Neural progenitor cell (in vitro differentiated cells): Measurements from ENCODE around the gene CAPN11. TPM values are rescaled to one million over a fixed set of nuclear protein-coding genes. Genes with fewer than 3 reads are reported as not detected.

Experiments
- DNase-seq: peaks from one replicate; pipeline ENCODE4 v3.0.0-alpha.2; 2016; ENCODE audit warnings: low spot score
- H2AFZ ChIP-seq: fragments of 200-600 bp; sonication (generic); replicated peaks from 2 replicates; pipeline ENCODE4 v1.6.1; 2016; ENCODE audit warnings: antibody characterized with exemption
- H3F3A ChIP-seq: fragments of 200-600 bp; sonication (generic); 2 replicates; pipeline ENCODE4 v1.6.1; 2016; ENCODE audit warnings: antibody characterized with exemption, low read depth
- H3K27ac ChIP-seq: fragments of 200-600 bp; sonication (generic); 2 replicates; pipeline ENCODE4 v1.5.1; 2016; ENCODE audit warnings: mild to moderate bottlenecking
- H3K27me3 ChIP-seq: fragments of 200-600 bp; sonication (generic); 2 replicates; pipeline ENCODE4 v1.6.1; 2016; ENCODE audit warnings: mild to moderate bottlenecking, moderate library complexity
- H3K36me3 ChIP-seq: fragments of 200-600 bp; sonication (generic); 2 replicates; pipeline ENCODE4 v1.5.1; 2016
- H3K4me1 ChIP-seq: fragments of 200-600 bp; sonication (generic); 2 replicates; pipeline ENCODE4 v1.6.1; 2016; ENCODE audit warnings: mixed run types
- H3K4me2 ChIP-seq: fragments of 200-600 bp; sonication (generic); 2 replicates; pipeline ENCODE4 v1.6.1; 2016
- H3K4me3 ChIP-seq: fragments of 200-600 bp; sonication (generic); 2 replicates; pipeline ENCODE4 v1.5.1; 2016
- H3K79me2 ChIP-seq: fragments of 200-600 bp; sonication (generic); 2 replicates; pipeline ENCODE4 v1.6.1; 2016; ENCODE audit warnings: low read depth
- H3K9ac ChIP-seq: fragments of 200-600 bp; sonication (generic); 2 replicates; pipeline ENCODE4 v1.6.1; 2016
- H3K9me3 ChIP-seq: fragments of 200-600 bp; sonication (generic); 2 replicates; pipeline ENCODE4 v1.5.1; 2016; ENCODE audit warnings: low read depth
- H4K20me1 ChIP-seq: fragments of 200-600 bp; sonication (generic); 2 replicates; pipeline ENCODE4 v1.6.1; 2016; ENCODE audit warnings: low read depth
- H3K27ac Mint-ChIP-seq: 3 replicates; pipeline ENCODE4 v1.8.0; 2021; ENCODE audit warnings: mixed read lengths
- H3K27me3 Mint-ChIP-seq: 2 replicates; pipeline ENCODE4 v1.8.0; 2022; ENCODE audit warnings: low read depth, mild to moderate bottlenecking, inconsistent platforms, moderate library complexity, mixed read lengths; ENCODE audit not compliant: insufficient read depth
- H3K36me3 Mint-ChIP-seq: 3 replicates; pipeline ENCODE4 v1.8.0; 2021; ENCODE audit warnings: mixed read lengths
- H3K4me1 Mint-ChIP-seq: 3 replicates; pipeline ENCODE4 v1.8.0; 2021; ENCODE audit warnings: mixed read lengths
- H3K4me3 Mint-ChIP-seq: 3 replicates; pipeline ENCODE4 v1.8.0; 2021; ENCODE audit warnings: mild to moderate bottlenecking, moderate library complexity, mixed read lengths
- H3K9me3 Mint-ChIP-seq: 3 replicates; pipeline ENCODE4 v1.8.0; 2020; ENCODE audit warnings: mixed read lengths
- EZH2 ChIP-seq: fragments of 200-600 bp; sonication (generic); IDR thresholded peaks from 2 replicates; pipeline ENCODE4 v1.6.1; 2017; ENCODE audit warnings: antibody characterized with exemption, mild to moderate bottlenecking, moderate library complexity
- EZH2phosphoT487 ChIP-seq: fragments of 200-600 bp; sonication (generic); IDR thresholded peaks from 2 replicates; pipeline ENCODE4 v1.6.1; 2017; ENCODE audit warnings: antibody characterized with exemption
- total RNA-seq: library from RNA; depleted of rRNA; stranded (reverse); fragments of >200 nt; gene quantifications from 2 replicates; pipeline ENCODE4 v1.2.3, GENCODE V29; 2015; ENCODE audit warnings: low replicate concordance
- TF ChIP-seq, protein P1 (sequence below): fragments of 200-600 bp; sonication (generic); IDR thresholded peaks from 2 replicates; pipeline ENCODE4 v1.5.1; 2017; ENCODE audit warnings: antibody characterized with exemption, mild to moderate bottlenecking

CAPN11 gene
- total RNA-seq, 1 donor from 2014 or later: 0.49 TPM

DNA sequence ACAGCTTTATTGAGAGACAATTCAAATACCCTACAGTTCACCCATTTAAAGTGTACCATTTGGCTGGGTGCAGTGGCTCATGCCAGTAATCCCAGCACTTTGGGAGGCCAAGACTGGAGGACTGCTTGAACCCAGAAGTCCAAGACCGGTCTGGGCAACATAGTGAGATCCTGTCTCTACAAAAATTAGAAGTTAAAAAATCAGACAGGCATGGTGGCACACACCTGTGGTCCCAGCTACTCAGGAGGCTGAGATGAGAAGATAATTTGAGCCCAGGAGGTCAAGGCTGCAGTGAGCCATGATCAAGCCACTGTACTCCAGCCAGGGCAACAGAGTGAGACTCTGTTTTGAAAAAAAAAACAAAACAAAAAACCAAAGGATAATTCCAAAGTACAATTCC, 8.9 kb downstream of the CAPN11 start:
- Mint-ChIP-seq H3K27me3 (peaks cover 3% of the 10 kb centered on the region), H3K9me3 (no peaks in the 10 kb centered on the region), H3K27ac (no peak overlapping the region), H3K4me3 (no peak overlapping the region), H3K4me1 (peaks cover 38% of the 10 kb centered on the region), H3K36me3 (no peaks in the 10 kb centered on the region)
- H3K79me2 ChIP-seq: no peaks in the 10 kb centered on the region
- TF ChIP-seq EZH2 (no peak), EZH2phosphoT487 (no peak)
- TF ChIP-seq, protein P1, sequence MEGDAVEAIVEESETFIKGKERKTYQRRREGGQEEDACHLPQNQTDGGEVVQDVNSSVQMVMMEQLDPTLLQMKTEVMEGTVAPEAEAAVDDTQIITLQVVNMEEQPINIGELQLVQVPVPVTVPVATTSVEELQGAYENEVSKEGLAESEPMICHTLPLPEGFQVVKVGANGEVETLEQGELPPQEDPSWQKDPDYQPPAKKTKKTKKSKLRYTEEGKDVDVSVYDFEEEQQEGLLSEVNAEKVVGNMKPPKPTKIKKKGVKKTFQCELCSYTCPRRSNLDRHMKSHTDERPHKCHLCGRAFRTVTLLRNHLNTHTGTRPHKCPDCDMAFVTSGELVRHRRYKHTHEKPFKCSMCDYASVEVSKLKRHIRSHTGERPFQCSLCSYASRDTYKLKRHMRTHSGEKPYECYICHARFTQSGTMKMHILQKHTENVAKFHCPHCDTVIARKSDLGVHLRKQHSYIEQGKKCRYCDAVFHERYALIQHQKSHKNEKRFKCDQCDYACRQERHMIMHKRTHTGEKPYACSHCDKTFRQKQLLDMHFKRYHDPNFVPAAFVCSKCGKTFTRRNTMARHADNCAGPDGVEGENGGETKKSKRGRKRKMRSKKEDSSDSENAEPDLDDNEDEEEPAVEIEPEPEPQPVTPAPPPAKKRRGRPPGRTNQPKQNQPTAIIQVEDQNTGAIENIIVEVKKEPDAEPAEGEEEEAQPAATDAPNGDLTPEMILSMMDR: no peak
- H3K4me2 ChIP-seq: no peak overlapping the region
- H3K27me3 ChIP-seq: no peaks in the 10 kb centered on the region
- no peaks in the 10 kb centered on the region for H3K36me3 ChIP-seq
- H3K4me3 ChIP-seq: no peak overlapping the region
- H3K4me1 ChIP-seq: peaks cover 13% of the 10 kb centered on the region
- H2AFZ ChIP-seq: no peak overlapping the region
- no peak for DNase-seq
- no peaks in the 10 kb centered on the region for H3K9me3 ChIP-seq
- H4K20me1 ChIP-seq: no peaks in the 10 kb centered on the region
- no peak overlapping the region for H3K9ac ChIP-seq
- H3K27ac ChIP-seq: no peak overlapping the region
- H3F3A ChIP-seq: no peaks in the 10 kb centered on the region

DNA sequence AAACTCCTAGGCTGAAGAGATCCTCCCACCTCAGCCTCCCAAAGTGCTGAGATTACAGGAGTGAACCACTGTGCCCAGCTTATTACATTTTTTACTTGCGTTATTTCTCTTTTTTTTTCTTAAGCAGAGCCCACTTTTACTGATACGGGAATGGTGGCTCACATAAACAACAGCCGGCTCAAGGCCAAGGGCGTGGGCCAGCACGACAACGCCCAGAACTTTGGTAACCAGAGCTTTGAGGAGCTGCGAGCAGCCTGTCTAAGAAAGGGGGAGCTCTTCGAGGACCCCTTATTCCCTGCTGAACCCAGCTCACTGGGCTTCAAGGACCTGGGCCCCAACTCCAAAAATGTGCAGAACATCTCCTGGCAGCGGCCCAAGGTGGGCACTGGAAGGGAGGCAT, 10.5 kb downstream of the CAPN11 start:
- no peak overlapping the region for H2AFZ ChIP-seq
- TF ChIP-seq EZH2phosphoT487 (no peak), EZH2 (no peak)
- TF ChIP-seq, protein P1: no peak
- H3F3A ChIP-seq: no peaks in the 10 kb centered on the region
- no peaks in the 10 kb centered on the region for H3K36me3 ChIP-seq
- peaks cover 27% of the 10 kb centered on the region for H3K4me1 Mint-ChIP-seq
- DNase-seq: no peak
- H3K27ac Mint-ChIP-seq: no peak overlapping the region
- no peaks in the 10 kb centered on the region for H3K9me3 Mint-ChIP-seq
- H3K79me2 ChIP-seq: no peaks in the 10 kb centered on the region
- peaks cover 9% of the 10 kb centered on the region for H3K4me1 ChIP-seq
- H3K27me3 ChIP-seq: no peaks in the 10 kb centered on the region
- no peak overlapping the region for H3K4me3 Mint-ChIP-seq
- H3K27ac ChIP-seq: no peak overlapping the region
- peaks cover 8% of the 10 kb centered on the region for H3K27me3 Mint-ChIP-seq
- no peaks in the 10 kb centered on the region for H3K36me3 Mint-ChIP-seq
- no peak overlapping the region for H3K4me2 ChIP-seq
- no peaks in the 10 kb centered on the region for H4K20me1 ChIP-seq
- no peak overlapping the region for H3K4me3 ChIP-seq
- no peak overlapping the region for H3K9ac ChIP-seq
- H3K9me3 ChIP-seq: no peaks in the 10 kb centered on the region

DNA sequence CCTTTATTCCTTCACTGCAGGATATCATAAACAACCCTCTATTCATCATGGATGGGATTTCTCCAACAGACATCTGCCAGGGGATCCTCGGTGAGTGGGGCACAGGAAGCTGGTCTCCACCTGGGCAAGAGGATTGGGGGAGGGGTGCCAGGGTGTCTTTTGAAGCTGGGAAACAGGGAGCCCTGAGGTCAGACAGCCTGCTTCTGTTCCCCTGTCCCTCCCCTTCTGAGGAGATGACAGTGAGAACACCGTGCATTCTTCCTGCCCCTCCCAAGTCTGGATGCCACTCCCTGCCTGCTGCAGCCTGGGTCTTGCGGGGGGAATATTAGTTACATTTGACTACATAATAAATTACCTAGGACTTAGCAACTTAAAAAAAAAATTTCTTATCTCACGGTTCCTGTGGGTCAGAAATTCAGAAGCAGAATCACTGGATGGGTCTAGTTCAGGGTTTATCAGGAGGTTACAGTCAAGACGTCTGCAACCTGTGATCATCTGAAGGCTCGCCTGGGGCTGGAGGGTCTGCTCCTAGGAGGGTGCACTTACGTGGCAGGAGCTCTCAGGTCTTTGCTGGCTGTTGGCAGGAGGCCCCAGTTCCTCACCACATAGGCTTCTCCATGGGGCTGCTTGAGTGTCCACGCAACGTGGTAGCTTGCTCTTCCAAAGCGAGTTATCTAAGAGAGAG, 11.4 kb downstream of the CAPN11 start:
- no peaks in the 10 kb centered on the region for H3F3A ChIP-seq
- DNase-seq: no peak
- no peak for TF ChIP-seq EZH2phosphoT487
- TF ChIP-seq, protein P1: no peak
- TF ChIP-seq EZH2: no peak
- no peak overlapping the region for H3K27ac ChIP-seq
- H3K36me3 ChIP-seq: no peaks in the 10 kb centered on the region
- H3K36me3 Mint-ChIP-seq: no peaks in the 10 kb centered on the region
- no peaks in the 10 kb centered on the region for H3K27me3 ChIP-seq
- no peaks in the 10 kb centered on the region for H3K9me3 Mint-ChIP-seq
- H3K27ac Mint-ChIP-seq: no peak overlapping the region
- H4K20me1 ChIP-seq: no peaks in the 10 kb centered on the region
- peaks cover 9% of the 10 kb centered on the region for H3K4me1 ChIP-seq
- H3K4me2 ChIP-seq: no peak overlapping the region
- peaks cover 22% of the 10 kb centered on the region for H3K4me1 Mint-ChIP-seq
- no peak overlapping the region for H3K4me3 ChIP-seq
- peaks cover 7% of the 10 kb centered on the region for H3K27me3 Mint-ChIP-seq
- H3K9me3 ChIP-seq: no peaks in the 10 kb centered on the region
- H3K9ac ChIP-seq: no peak overlapping the region
- H3K79me2 ChIP-seq: no peaks in the 10 kb centered on the region
- H2AFZ ChIP-seq: no peak overlapping the region
- no peak overlapping the region for H3K4me3 Mint-ChIP-seq
